SK-N-SH treated with all-trans-retinoic acid at 6 μM for 48 hours (cell line): Measurements from ENCODE around the gene SDK2.

Source experiments
- OSR1 ChIP-seq: fragments of 250-450 bp; sonication (Bioruptor Pico); IDR thresholded peaks from 2 replicates; pipeline ENCODE4 v1.8.0; 2022; ENCODE audit warnings: moderate library complexity, mild to moderate bottlenecking, inconsistent platforms
- PPARA ChIP-seq: fragments of 250-450 bp; sonication (Bioruptor Pico); IDR thresholded peaks from 2 replicates; pipeline ENCODE4 v1.5.0; 2020; ENCODE audit warnings: mild to moderate bottlenecking, borderline replicate concordance
- ZNF70 ChIP-seq: fragments of 450-650 bp; formaldehyde crosslinking; IDR thresholded peaks from 2 replicates; pipeline ENCODE4 v1.5.0; 2020; ENCODE audit warnings: mild to moderate bottlenecking, moderate library complexity
- TF ChIP-seq, protein P1 (sequence below): fragments of 250-450 bp; sonication (Bioruptor Pico); IDR thresholded peaks from 2 replicates; pipeline ENCODE4 v1.5.0; 2020; ENCODE audit warnings: mild to moderate bottlenecking, moderate library complexity

DNA sequence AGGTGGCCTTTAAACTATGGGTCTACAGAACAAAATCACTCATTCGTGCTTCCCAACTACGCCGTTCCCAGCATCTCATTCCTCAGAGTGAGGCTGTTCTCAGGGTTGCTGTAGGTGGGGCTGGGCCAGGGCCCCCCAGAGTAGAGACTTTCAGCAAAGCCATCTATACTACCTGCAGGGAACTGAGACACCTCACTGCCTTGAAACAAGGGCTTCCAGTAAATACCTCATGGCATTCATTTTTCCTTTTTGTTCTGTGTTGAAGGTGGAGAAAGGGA is 4.2 kb upstream of the SDK2 start:
- TF ChIP-seq, protein P1, sequence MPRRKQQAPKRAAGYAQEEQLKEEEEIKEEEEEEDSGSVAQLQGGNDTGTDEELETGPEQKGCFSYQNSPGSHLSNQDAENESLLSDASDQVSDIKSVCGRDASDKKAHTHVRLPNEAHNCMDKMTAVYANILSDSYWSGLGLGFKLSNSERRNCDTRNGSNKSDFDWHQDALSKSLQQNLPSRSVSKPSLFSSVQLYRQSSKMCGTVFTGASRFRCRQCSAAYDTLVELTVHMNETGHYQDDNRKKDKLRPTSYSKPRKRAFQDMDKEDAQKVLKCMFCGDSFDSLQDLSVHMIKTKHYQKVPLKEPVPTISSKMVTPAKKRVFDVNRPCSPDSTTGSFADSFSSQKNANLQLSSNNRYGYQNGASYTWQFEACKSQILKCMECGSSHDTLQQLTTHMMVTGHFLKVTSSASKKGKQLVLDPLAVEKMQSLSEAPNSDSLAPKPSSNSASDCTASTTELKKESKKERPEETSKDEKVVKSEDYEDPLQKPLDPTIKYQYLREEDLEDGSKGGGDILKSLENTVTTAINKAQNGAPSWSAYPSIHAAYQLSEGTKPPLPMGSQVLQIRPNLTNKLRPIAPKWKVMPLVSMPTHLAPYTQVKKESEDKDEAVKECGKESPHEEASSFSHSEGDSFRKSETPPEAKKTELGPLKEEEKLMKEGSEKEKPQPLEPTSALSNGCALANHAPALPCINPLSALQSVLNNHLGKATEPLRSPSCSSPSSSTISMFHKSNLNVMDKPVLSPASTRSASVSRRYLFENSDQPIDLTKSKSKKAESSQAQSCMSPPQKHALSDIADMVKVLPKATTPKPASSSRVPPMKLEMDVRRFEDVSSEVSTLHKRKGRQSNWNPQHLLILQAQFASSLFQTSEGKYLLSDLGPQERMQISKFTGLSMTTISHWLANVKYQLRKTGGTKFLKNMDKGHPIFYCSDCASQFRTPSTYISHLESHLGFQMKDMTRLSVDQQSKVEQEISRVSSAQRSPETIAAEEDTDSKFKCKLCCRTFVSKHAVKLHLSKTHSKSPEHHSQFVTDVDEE (CRISPR knock-in tag), result no peak
- no peak for TF ChIP-seq OSR1 (CRISPR knock-in tag)
- TF ChIP-seq ZNF70, result no peak
- TF ChIP-seq PPARA, result no peak
